ENCODE data around the gene RAD51B.
A peak's percentile ranks its signal among the peaks of the same experiment; 100 is the strongest.
"Not testable (repeated sequence)": the region's sequence is repeated elsewhere in the genome, so short reads cannot be mapped to it uniquely, and the experiment has no call there.

Gene RAD51B

DNA sequence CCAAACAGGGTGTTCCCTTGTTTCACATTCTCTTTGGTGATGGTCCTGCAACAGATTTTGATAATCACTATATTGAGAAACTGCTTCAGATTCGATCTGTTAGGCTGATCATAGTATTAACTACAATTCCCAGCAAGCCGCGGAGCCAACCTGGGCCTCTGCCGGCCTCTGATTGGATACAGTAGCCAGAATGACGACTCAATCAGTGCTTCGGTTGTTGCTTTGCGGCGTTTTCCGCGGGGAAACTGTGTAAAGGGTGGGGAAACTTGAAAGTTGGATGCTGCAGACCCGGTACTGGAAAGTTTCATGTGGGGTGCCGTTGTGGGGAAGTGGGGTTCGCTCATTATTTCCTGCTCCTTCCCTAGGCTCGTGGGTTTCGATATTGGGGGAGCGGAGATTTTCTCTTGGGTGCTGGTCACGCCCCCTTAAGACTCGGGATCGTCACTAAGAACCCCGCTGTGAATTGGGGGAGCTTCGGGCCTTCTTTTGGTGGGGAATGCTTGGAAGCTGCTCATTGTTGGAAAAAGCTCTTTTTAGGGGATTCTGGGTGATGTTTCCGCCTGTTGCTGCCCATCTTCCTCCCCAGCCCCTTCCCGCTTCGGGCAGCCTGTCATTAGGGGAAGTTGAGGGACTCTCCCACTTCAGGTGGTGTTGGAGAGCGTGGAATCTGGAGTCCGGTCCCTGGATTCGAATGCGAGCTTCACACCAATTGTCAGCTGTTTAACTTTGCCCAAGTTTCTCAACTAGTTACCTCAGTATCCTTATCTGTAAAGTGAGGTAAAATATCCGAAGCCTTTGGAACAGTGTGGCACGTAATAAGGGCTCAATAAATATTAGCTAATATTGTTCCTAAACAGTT is at the start of gene RAD51B:
TSS of gene RAD51B (plus strand) at position 217 of the 859 bp plus-strand sequence.
- DNase-seq (ENCODE audit: low read depth, low spot score): peak; percentile 42

DNA sequence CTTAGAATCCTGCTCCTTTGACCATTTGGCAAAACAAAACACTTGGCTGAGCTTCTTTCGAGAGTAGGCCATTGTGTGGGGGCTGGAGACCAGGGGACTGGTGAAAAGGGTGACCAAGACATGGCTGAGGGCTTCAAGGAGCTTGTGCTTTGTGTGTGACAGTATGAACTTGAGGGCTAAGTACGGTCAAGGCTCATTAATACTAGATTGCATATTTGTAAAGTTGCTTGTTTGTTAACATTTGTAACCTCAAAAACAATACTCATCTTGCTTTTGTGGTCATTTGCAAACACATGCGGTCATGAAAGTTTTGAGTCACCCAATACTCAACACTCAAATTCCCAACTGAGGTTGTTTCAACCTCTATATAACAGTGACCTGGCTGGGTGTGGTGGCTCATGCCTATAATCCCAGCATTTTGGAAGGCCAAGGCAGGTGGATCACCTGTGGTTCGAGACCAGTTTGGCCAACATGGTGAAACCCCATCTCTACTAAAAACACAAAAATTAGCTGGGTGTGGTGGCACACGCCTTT is 45.7 kb upstream of the RAD51B start:
- no peak for DNase-seq (ENCODE audit: low read depth, low spot score)

DNA sequence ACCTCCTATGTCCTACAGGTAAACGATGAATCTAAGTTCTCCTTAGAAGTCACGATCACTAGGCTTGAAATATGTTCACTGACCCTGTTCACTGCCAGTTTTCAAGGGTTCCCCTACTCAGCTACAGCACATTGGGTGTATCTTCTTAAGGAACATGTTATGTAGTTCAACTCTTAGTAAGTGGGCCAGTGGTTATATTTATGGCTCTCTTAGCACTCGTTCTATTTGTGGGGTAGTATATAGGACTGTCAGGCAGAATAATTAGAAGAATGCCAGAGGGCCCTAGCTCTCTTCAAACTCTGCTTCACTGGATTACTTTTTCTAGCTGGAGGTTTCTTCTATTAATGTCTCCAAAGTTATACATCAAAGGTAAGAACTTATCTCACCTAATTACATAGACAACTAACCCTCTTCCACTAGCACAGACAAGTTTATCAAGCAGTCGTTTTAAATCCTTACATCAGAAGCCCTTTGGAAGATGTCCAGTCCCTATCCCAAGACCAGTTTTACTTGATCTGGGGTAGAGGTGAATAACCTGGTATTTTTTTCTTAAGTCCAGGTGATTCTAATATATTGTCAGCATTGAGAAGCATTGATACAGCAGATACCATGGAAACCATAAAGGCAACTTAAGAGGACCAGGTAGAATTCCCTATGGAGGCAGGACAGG is 42.8 kb upstream of the RAD51B start:
- DNase-seq (ENCODE audit: low read depth, low spot score): no peak

DNA sequence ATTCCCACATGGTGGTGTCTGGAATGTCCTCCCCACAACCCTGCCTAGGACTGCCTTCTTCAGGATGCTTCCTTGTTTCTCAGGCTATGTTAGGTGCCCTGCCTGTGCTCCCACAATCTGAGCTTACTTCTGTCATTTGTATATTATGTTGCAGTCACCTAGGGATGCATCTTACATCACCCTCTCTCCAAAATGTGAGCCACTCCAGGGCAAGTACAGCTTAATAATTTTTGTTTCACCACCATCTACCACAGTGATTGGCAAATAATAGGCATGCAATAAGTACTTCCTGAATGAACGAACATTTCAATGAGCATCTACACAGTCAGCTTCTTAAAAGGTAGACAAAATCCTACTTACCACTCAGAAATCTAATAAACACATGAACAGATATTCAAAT is 40.8 kb upstream of the RAD51B start:
- no peak for DNase-seq (ENCODE audit: low read depth, low spot score)

DNA sequence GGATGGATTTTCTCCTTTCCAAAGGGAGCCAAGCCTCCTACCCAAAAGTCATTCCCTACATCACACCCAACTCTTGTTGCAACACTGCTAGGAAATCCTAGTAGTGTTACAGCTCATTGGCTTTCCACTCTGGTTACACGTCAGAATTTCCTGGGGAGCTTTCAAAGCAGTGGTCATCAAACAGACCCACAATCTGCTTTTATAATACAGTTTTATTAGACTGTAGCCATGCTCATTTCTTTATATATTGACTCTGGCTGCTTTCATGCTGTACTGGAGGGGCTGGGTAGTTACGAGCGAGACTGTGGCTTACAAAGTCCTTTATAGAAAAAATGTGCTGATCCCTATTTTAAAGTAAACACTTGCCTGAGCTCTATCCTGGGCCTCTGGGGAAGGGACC is 37.5 kb upstream of the RAD51B start:
- no peak for DNase-seq (ENCODE audit: low read depth, low spot score)

DNA sequence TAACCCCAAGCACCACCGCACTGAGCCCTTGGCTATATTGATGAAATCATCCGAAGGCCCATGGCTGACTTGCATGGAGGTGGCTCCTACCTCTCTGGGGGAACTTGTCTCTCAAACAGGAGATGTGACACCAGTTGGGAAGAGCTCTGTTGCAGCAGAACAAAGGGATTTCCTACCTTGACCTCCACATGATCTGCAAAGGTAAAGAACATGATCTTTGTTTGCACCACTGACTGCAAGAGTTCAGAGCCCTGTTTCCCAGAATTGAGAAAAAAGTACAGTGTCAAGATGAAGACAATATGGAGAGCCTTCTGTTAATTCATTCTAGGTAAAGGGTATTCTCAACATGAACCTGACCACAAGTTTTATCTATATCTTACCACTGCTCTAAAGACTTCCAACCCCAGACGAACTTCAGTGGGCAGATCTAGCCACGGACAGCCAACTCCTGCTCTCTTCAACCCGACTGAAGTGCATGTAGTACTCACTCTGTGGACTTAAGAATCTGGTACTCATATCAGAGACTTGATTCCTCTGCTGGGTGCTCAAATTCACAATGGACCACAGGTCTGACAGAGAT is 35.2 kb upstream of the RAD51B start:
- DNase-seq (ENCODE audit: low read depth, low spot score): no peak

DNA sequence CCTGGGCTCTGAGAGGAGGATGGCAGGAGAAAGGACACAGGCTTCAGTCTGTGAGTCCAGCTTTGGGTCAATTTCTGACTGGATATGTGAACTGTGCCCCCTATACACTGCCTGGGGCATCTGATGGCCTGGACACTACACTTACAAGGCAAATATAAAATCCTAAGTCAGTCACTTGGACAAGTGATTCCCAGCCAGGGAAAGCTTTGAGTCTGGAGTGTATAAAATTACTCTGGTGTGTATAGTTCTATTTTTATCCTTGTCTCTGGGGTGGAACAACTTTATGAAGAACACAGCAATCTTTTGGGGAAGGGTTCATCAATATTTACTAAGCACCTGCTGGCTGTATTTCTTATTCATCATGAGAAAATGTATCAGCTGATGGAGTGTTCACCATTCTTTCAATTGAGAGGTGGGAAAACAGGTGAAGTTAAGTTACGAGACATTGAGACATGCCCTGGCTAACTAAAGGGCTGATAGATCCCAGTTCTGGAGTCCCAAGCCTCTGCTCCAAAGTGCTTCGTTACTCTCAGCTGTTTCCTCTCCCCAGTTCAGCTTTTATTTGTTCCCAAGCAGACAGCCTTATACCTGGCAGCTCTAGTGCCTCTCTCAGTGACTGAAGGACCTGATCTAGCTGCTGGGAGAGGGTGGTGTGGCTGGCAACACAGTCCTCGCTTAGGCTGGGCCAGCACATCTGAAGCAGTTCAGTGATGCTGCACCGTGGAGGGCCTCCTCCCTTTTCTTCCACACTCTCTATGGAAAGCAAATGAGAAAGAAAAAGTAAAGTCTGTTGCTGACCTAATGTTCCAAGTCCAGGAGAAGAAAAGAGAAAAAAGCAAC is 34.1 kb upstream of the RAD51B start:
- DNase-seq (ENCODE audit: low read depth, low spot score): no peak

DNA sequence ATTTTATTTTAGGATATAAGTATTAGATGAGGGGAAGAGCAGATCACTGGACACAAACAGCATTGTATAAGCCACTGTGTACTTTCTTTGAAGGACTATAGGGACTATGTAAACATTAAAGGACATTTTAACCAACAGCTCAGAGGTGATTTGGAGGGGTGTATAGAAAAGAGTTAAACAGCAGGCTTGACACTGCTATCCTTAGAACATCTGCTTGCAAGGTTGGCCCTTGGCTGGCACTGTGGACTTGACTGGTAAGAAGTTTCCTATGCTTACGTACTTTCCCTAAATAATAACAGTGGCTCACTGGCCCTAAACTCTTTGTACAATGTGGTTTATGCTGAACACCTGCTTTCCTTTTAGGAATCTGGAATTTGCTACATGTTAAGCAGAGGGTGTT is 31.9 kb upstream of the RAD51B start:
- DNase-seq (ENCODE audit: low read depth, low spot score): no peak

DNA sequence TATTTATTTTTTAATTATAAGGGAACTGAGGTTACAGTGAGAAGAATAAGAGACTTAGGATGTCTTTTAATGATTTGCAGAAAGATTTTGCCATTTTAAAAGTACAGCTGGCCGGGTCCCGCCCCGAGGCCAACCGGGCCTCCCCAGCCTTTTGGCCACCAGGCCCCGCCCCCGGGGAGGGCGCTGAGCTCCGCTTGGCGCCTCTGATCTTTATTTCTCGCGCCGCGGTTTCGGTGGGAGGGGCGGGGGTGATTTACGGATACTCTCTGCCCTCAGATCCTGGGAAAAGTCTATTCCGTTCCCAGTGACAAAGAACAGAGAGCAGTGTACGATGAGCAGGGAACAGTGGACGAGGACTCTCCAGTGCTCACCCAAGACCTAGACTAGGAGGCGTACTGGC is 20.8 kb upstream of the RAD51B start:
- no peak for DNase-seq (ENCODE audit: low read depth, low spot score)

DNA sequence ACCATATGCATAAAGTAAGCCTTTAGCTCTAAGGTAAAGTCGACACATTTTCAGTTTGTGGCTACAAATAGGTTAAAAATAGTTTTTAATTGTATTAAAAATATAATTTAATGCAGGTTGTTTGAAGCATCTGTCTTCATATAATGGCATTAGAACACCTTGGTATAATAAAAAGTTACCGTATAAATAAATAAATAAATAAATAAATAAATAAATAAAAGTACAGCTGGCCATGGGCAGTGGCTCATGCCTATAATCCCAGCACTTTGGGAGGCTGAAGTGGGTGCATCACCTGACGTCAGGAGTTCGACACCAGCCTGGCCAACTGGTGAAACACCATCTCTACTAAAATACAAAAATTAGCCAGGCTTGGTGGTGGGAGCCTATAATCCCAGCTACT is 18.8 kb upstream of the RAD51B start:
- no peak for DNase-seq (ENCODE audit: low read depth, low spot score)

DNA sequence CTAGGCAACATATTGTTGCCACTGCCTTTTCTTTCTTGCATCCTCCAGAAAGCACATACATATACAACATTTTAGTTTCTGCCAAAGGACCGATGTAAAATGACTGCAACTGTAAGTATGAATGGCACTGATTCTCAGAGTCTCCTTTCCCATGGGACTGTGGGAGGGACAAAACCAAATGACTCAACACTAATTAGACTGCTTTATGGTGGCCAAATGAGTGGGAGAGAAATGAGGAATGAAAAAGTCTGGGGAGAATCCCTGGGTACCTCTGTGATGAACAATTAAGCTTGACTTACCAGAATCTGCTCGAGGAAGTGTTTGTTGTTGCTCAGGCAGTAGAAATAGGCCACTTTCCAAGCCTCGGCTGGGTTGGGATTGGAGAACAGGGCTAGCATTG is 13.3 kb upstream of the RAD51B start:
- DNase-seq (ENCODE audit: low read depth, low spot score): no peak

DNA sequence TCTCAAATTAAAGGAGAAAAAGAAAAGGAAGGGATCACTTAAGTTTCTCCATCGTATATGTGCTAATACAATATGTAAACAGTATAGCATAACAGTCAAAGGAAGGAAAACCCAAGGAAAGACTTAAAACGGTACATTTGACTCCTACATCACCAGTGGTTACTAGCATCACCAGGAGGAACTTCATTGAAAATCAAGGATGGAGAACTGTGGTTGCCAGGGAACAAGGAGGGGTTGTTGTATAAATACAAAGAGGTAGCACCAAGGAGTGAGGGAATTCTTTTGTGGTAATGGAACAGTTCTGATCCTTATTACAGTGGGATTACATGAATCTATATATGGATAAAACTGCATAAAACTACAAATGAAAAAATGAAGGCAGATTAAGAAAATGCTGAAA is 4.8 kb upstream of the RAD51B start:
- DNase-seq (ENCODE audit: low read depth, low spot score): no peak

DNA sequence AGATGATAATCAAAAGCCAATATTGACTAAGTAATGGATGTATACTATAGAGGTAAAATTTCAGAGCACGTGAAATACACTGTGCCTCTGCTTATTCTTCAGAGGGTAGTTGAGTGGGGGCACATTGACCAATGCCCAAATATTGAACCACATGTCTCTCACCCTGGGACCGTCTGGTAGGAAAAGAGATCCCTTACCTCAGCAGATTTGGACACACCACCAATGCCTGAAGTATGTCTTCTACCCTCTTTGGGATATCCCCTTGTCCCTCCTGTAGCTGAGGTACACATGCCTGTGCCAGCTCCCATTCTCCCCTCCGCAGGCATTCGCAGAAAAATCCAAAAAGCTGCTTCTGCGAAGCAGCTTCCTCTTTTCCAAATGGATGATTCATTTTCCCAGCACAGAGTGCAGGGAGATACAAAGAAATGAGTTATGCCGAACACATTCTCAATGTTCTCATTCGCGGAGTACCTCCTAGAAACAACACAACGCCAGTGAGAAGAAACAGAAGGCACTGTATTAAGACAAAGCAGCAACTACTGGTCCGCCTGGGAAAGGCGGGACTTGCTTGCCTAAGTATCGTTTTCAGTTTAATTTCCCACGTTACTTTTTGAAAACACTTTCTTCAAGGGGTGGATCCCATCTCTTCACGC is 3.9 kb upstream of the RAD51B start:
- DNase-seq (ENCODE audit: low read depth, low spot score): no peak

DNA sequence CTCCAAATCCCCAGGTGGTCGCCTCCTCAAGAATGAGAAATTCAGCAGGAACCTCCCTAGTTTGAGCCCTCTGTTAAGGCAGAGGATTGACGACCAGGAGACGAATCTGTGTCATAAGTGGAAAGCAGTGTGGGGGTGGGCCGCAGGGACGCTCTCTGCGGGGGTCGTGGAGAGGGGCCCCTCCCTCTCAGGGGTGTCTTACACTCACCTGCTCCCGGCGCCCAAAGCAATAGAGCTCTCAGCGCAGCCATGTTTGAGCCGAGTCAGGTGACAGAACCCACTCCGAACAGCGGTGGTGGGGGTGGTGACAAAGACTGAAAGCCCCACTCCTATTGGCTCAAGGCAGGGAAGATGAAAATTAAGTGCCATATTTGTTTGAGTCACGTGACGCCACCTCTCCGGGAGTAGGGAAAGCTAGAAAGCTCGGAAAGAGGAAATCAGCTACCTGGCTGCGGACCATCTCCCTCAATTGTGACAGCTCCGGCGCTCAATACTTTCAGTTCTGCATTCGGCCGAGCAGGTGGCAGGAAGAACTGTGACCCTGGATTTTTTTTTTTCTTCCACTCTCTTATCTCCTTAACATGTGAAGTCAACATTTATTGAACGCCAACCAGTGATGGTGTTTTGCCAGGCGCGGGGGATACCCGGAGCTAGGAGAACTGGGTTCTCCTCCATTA is 3.1 kb upstream of the RAD51B start, which contains the start of gene ZFYVE26:
TSS of gene ZFYVE26 (minus strand) at position 265 of the 677 bp plus-strand sequence. CDS start 627 bp downstream, outside the sequence.
- peak; percentile 96 for DNase-seq (ENCODE audit: low read depth, low spot score)

DNA sequence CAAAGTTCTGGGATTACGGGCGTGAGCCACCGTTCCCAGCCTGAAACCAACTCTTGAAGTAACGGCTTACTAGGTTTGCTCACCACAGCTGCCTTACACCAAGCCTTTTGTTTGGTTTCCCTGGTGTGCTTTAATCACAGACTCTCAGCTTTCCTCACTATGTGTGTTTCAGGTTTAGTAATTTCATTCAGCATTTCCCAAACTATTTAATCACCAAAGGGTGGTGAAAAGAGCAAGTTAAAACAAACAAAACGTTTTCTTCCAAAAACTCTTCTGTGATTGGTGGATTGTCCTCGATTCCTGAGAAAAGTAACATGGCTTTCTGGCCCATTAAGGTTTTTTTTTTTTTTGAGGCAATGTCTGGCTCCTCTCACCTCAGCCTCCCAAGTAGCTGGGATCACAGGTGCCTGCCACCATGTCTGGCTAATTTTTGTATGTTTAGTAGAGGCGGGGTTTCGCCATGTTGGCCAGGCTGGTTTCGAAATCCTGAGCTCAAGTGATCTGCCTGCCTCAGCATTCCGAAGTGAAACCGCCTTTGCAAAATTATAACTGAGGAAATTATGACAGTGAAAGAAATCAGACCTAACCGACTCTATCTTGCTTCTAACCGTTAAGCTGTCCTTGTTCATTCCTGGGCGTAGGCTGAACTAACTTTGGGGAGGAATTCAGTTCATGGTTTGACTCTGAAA is 1.7 kb upstream of the RAD51B start:
- DNase-seq (ENCODE audit: low read depth, low spot score): no peak

DNA sequence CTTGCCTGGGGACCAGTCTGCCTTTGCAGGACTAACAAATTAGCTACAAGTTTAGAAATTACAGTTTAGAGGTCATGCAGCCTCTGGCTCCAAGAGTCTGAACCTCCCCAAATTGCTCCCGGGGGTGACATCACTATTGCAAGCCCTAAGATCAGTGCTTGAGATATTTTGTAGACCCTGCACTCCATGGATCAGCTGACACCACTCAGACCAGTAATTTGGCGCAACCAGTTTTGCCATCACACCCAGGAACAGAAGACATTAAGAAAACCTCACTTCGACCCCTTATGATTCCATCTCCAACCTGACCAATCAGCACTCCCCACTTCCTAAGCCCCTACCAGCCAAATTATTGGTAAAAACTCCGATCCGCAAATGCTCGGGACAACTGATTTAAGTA is 1.1 kb upstream of the RAD51B start:
- DNase-seq (ENCODE audit: low read depth, low spot score): not testable (repeated sequence)

DNA sequence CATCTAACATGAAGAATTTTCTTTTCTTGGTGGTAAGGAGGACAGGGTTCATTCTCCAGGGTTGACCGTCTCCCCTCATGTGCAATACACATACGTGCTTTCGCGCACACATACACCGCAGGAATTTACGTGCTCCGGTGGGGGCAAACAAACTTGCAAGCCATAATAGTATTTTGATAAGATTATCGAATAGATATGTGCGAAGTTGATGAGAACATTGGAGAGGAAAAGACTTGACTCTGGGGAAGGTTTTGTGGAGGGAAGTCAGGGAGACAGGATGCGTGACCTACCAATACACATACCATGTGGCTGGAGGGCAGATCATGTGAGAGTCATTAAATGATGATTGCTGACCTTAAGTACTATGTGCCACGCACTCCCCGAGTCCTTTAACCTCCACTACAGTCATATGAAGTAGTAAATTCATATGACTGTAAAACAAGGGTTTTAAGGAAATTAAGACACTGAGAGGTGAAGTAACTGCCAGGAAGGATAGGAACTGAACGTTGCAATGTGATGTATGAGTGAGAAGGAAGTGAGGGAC is 921 bp downstream of the RAD51B start:
- no peak for DNase-seq (ENCODE audit: low read depth, low spot score)

DNA sequence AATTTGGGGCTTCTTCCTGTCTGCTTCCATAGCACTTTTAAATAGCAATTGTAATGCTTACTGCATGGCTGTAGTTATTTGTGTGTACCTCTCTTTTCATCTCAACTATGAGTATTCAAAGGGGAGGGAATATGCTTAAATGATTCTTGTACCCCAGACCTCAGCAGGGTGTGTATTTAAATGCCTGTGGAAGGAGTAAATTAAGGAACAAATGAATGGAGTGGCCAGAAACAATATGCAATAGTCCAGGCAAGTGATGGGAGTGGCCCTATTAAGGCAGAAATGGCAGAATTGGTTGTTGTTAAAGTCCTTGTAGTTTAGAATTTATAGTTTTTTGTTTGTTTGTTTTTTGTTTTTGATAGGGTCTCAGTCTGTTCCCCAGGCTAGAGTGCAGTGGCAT is 1.5 kb downstream of the RAD51B start:
- no peak for DNase-seq (ENCODE audit: low read depth, low spot score)

DNA sequence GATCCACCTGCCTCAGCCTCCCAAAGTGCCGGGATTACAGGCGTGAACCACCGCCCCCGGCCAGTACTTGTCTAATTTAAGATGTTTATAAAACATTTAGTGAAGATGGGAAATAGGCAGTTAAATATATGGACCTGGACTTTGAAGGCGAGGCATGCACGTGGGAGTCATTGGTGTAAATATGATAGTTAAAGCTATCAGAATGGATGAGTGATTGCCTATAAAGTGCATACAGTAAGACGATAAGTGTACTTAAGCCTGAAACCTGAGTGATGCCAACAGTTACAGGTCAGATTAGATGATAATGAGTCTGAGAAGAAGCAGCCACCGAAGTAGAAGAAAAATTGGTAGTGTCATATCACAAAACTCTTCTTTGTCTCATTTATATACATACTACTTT is 11.5 kb downstream of the RAD51B start:
- no peak for DNase-seq (ENCODE audit: low read depth, low spot score)

DNA sequence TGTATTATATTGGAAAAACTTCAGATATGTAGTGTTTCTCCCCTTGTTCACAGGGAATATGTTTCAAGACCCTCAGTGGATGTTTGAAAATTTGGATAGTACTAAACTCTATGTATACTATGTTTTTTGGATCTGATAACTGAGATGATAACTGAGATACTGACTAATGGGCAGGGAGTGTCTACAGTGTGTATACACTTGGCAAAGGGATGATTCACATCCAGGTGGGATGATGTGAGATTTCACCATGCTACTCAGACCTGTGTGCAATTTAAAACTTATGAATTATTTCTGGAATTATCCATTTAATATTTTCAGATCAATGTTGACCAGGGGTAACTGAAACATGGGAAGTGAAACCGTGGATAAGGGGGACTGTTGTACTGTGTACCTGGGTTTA is 13.8 kb downstream of the RAD51B start:
- DNase-seq (ENCODE audit: low read depth, low spot score): no peak

Data from iPS DF 19.7 (cell line).